Smooth muscle cell (in vitro differentiated cells): Measurements from ENCODE around the gene SLC12A2. TPM values are rescaled to one million over a fixed set of nuclear protein-coding genes. Genes with fewer than 3 reads are reported as not detected.

Source experiments
- DNase-seq: peaks from one replicate; lab custom pipeline; 2025; ENCODE audit not compliant: unreplicated experiment; lab: John Stamatoyannopoulos, UW
- H2AFZ ChIP-seq: fragments of 200-600 bp; sonication (generic); 2 replicates; pipeline ENCODE4 v1.6.0; 2016; ENCODE audit warnings: antibody characterized with exemption, low read depth, mild to moderate bottlenecking
- H3F3A ChIP-seq: fragments of 200-600 bp; sonication (generic); 2 replicates; pipeline ENCODE4 v1.6.0; 2017; ENCODE audit warnings: antibody characterized with exemption, low read depth
- H3K27ac ChIP-seq: fragments of 200-600 bp; sonication (generic); 2 replicates; pipeline ENCODE4 v1.5.1; 2016; ENCODE audit warnings: low read depth, mild to moderate bottlenecking
- H3K27me3 ChIP-seq: fragments of 200-600 bp; sonication (generic); 2 replicates; pipeline ENCODE4 v1.6.1; 2016; ENCODE audit warnings: low read depth, mild to moderate bottlenecking
- H3K36me3 ChIP-seq: fragments of 200-600 bp; sonication (generic); 2 replicates; pipeline ENCODE4 v1.5.1; 2016; ENCODE audit warnings: low read depth
- H3K4me1 ChIP-seq: fragments of 200-600 bp; sonication (generic); 2 replicates; pipeline ENCODE4 v1.5.1; 2016; ENCODE audit warnings: low read depth
- H3K4me2 ChIP-seq: fragments of 200-600 bp; sonication (generic); 2 replicates; pipeline ENCODE4 v1.6.0; 2016; ENCODE audit warnings: mild to moderate bottlenecking
- H3K4me3 ChIP-seq: fragments of 200-600 bp; sonication (generic); 2 replicates; pipeline ENCODE4 v1.5.1; 2016; ENCODE audit warnings: mild to moderate bottlenecking
- H3K79me2 ChIP-seq: fragments of 200-600 bp; sonication (generic); 2 replicates; pipeline ENCODE4 v1.6.0; 2016; ENCODE audit warnings: low read depth, mild to moderate bottlenecking
- H3K9ac ChIP-seq: fragments of 200-600 bp; sonication (generic); 2 replicates; pipeline ENCODE4 v1.6.0; 2016; ENCODE audit warnings: low read depth
- H3K9me3 ChIP-seq: fragments of 200-600 bp; sonication (generic); replicated peaks from 2 replicates; pipeline ENCODE4 v1.5.1; 2016; ENCODE audit warnings: low read depth
- H4K20me1 ChIP-seq: fragments of 200-600 bp; sonication (generic); 2 replicates; pipeline ENCODE4 v1.6.0; 2016; ENCODE audit warnings: low read depth
- CTCF ChIP-seq: fragments of 200-600 bp; sonication (generic); IDR thresholded peaks from 2 replicates; pipeline ENCODE4 v1.5.1; 2017; ENCODE audit warnings: borderline replicate concordance, mild to moderate bottlenecking, antibody characterized with exemption; ENCODE audit not compliant: insufficient read depth, poor library complexity, severe bottlenecking
- WGBS: methylation state at CpG from one replicate; pipeline ENCODE4 v1.1.7; 2016; ENCODE audit warnings: low lambda C conversion rate; 5-methylcytosine and 5-hydroxymethylcytosine counted together
- polyA plus RNA-seq: library from polyadenylated mRNA; unstranded; fragments of >200 nt; fragmentation: Nextera tagmentation; extraction: Ambion mirVana; gene quantifications from 2 replicates; pipeline ENCODE4 v1.2.1, GENCODE V29; 2016
- total RNA-seq: library from RNA; depleted of rRNA; stranded (reverse); fragments of >200 nt; gene quantifications from 2 replicates; pipeline ENCODE4 v1.2.3, GENCODE V29; 2014

Gene SLC12A2
- total and polyA plus RNA-seq, 2 experiments from 2014 or later = 5.5 to 17.2 TPM

GRCh38 chr5:128146671-128147070, 63.1 kb downstream of the SLC12A2 start:
- no peaks in the 10 kb centered on the region for H4K20me1 ChIP-seq
- no peak for TF ChIP-seq CTCF
- H3K4me3 ChIP-seq = no peak overlapping the region
- H3K27ac ChIP-seq = no peak overlapping the region
- DNase-seq = no peak
- H3K79me2 ChIP-seq = no peaks in the 10 kb centered on the region
- no peak overlapping the region for H3K9ac ChIP-seq
- no peaks in the 10 kb centered on the region for H3K9me3 ChIP-seq
- no peaks in the 10 kb centered on the region for H3K36me3 ChIP-seq
- H3K27me3 ChIP-seq = no peaks in the 10 kb centered on the region
- H2AFZ ChIP-seq = no peak overlapping the region
- no peaks in the 10 kb centered on the region for H3K4me1 ChIP-seq
- no peaks in the 10 kb centered on the region for H3F3A ChIP-seq
- 95% methylated on average over 2 of the region's 2 CpGs for WGBS
- no peak overlapping the region for H3K4me2 ChIP-seq

GRCh38 chr5:128154943-128155342, 71.4 kb downstream of the SLC12A2 start:
- 55% methylated on average over 3 of the region's 3 CpGs for WGBS
- H3K27me3 ChIP-seq = no peaks in the 10 kb centered on the region
- H3F3A ChIP-seq = no peaks in the 10 kb centered on the region
- no peak for DNase-seq
- no peaks in the 10 kb centered on the region for H3K9me3 ChIP-seq
- no peak overlapping the region for H3K4me3 ChIP-seq
- TF ChIP-seq CTCF = no peak
- H3K4me1 ChIP-seq = no peaks in the 10 kb centered on the region
- H3K79me2 ChIP-seq = no peaks in the 10 kb centered on the region
- no peak overlapping the region for H3K9ac ChIP-seq
- peaks cover 9% of the 10 kb centered on the region for H3K36me3 ChIP-seq
- H3K27ac ChIP-seq = no peak overlapping the region
- H2AFZ ChIP-seq = no peak overlapping the region
- no peaks in the 10 kb centered on the region for H4K20me1 ChIP-seq
- no peak overlapping the region for H3K4me2 ChIP-seq

GRCh38 chr5:128155776-128156175, 72.2 kb downstream of the SLC12A2 start:
- H3K27ac ChIP-seq = no peak overlapping the region
- H3K9me3 ChIP-seq = no peaks in the 10 kb centered on the region
- no peaks in the 10 kb centered on the region for H3K27me3 ChIP-seq
- TF ChIP-seq CTCF = no peak
- H2AFZ ChIP-seq = no peak overlapping the region
- H3K36me3 ChIP-seq = peaks cover 9% of the 10 kb centered on the region
- H3K4me2 ChIP-seq = no peak overlapping the region
- DNase-seq = no peak
- no peak overlapping the region for H3K9ac ChIP-seq
- no peaks in the 10 kb centered on the region for H3K4me1 ChIP-seq
- no peaks in the 10 kb centered on the region for H4K20me1 ChIP-seq
- no peak overlapping the region for H3K4me3 ChIP-seq
- H3K79me2 ChIP-seq = no peaks in the 10 kb centered on the region
- no peaks in the 10 kb centered on the region for H3F3A ChIP-seq

- H3K4me2 ChIP-seq = no peak overlapping the region
- no peaks in the 10 kb centered on the region for H3K4me1 ChIP-seq
- H3K4me3 ChIP-seq = no peak overlapping the region
- no peak overlapping the region for H3K9ac ChIP-seq
- H4K20me1 ChIP-seq = no peaks in the 10 kb centered on the region
- no peak for TF ChIP-seq CTCF
- H2AFZ ChIP-seq = no peak overlapping the region
- H3K27me3 ChIP-seq = no peaks in the 10 kb centered on the region
- H3K9me3 ChIP-seq = no peaks in the 10 kb centered on the region
- H3K79me2 ChIP-seq = no peaks in the 10 kb centered on the region
- H3K36me3 ChIP-seq = peaks cover 9% of the 10 kb centered on the region
- 86% methylated on average over 3 of the region's 3 CpGs for WGBS
- H3F3A ChIP-seq = no peaks in the 10 kb centered on the region
- DNase-seq = no peak
- no peak overlapping the region for H3K27ac ChIP-seq
Observed at GRCh38 chr5:128156521-128156920, 73.0 kb downstream of the SLC12A2 start.
